ENCODE measurements around the gene C6orf89. TPM values are rescaled to one million over a fixed set of nuclear protein-coding genes. Genes with fewer than 3 reads are reported as not detected.

C6orf89 gene
- total RNA-seq, 1 experiment from 2014 or later = 13.2 TPM

DNA sequence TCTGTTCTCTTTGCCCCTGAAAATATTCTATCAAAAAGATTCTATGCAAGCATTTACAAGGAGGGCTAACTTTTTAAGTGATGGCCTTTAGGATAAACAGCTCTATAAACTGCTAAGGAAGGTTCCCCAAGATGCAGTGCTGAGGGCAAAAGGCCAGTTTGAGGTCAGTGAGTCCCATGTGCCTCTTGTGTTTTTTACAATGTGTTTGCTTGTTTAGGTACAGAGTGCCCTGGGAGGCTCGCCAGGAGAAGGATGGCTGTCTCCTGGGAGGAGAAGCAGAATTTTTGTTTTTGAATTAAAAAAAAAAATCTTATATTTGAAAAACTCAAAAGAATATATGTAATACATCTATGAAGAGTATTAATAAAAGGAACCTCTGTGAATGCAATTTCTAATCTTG is 87.4 kb downstream of the C6orf89 start:
- no peaks in the 10 kb centered on the region for H3K9me3 Mint-ChIP-seq
- no peak overlapping the region for H3K4me3 Mint-ChIP-seq
- no peak for ATAC-seq
- TF ChIP-seq, protein P1, sequence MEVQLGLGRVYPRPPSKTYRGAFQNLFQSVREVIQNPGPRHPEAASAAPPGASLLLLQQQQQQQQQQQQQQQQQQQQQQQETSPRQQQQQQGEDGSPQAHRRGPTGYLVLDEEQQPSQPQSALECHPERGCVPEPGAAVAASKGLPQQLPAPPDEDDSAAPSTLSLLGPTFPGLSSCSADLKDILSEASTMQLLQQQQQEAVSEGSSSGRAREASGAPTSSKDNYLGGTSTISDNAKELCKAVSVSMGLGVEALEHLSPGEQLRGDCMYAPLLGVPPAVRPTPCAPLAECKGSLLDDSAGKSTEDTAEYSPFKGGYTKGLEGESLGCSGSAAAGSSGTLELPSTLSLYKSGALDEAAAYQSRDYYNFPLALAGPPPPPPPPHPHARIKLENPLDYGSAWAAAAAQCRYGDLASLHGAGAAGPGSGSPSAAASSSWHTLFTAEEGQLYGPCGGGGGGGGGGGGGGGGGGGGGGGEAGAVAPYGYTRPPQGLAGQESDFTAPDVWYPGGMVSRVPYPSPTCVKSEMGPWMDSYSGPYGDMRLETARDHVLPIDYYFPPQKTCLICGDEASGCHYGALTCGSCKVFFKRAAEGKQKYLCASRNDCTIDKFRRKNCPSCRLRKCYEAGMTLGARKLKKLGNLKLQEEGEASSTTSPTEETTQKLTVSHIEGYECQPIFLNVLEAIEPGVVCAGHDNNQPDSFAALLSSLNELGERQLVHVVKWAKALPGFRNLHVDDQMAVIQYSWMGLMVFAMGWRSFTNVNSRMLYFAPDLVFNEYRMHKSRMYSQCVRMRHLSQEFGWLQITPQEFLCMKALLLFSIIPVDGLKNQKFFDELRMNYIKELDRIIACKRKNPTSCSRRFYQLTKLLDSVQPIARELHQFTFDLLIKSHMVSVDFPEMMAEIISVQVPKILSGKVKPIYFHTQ (CRISPR knock-in tag; IDR thresholded peaks at IDR 0.05) = no peak
- TF ChIP-seq ZNF232 (CRISPR knock-in tag; IDR thresholded peaks at IDR 0.05) = no peak
- no peak for TF ChIP-seq ZNF416 (CRISPR knock-in tag; IDR thresholded peaks at IDR 0.05)
- TF ChIP-seq EMX1 (CRISPR knock-in tag; IDR thresholded peaks at IDR 0.05) = no peak
- no peak for TF ChIP-seq OVOL2 (CRISPR knock-in tag; IDR thresholded peaks at IDR 0.05; ENCODE audit: borderline replicate concordance)
- TF ChIP-seq ETV6 (CRISPR knock-in tag; IDR thresholded peaks at IDR 0.05) = no peak
- TF ChIP-seq, protein P2, sequence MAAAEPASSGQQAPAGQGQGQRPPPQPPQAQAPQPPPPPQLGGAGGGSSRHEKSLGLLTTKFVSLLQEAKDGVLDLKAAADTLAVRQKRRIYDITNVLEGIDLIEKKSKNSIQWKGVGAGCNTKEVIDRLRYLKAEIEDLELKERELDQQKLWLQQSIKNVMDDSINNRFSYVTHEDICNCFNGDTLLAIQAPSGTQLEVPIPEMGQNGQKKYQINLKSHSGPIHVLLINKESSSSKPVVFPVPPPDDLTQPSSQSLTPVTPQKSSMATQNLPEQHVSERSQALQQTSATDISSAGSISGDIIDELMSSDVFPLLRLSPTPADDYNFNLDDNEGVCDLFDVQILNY (CRISPR knock-in tag; IDR thresholded peaks at IDR 0.05) = no peak
- TF ChIP-seq NFATC4 (CRISPR knock-in tag; IDR thresholded peaks at IDR 0.05) = no peak
- no peak for TF ChIP-seq RORB (CRISPR knock-in tag; IDR thresholded peaks at IDR 0.05)
- no peak for TF ChIP-seq PRRX2 (CRISPR knock-in tag; IDR thresholded peaks at IDR 0.05)
- no peak for TF ChIP-seq ESRRA (CRISPR knock-in tag; IDR thresholded peaks at IDR 0.05; ENCODE audit: borderline replicate concordance)
- TF ChIP-seq, protein P3, sequence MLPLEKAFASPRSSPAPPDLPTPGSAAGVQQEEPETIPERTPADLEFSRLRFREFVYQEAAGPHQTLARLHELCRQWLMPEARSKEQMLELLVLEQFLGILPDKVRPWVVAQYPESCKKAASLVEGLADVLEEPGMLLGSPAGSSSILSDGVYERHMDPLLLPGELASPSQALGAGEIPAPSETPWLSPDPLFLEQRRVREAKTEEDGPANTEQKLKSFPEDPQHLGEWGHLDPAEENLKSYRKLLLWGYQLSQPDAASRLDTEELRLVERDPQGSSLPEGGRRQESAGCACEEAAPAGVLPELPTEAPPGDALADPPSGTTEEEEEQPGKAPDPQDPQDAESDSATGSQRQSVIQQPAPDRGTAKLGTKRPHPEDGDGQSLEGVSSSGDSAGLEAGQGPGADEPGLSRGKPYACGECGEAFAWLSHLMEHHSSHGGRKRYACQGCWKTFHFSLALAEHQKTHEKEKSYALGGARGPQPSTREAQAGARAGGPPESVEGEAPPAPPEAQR (CRISPR knock-in tag; IDR thresholded peaks at IDR 0.05) = no peak
- TF ChIP-seq FOXK1 (CRISPR knock-in tag; IDR thresholded peaks at IDR 0.05) = no peak
- TF ChIP-seq ZNF317 (CRISPR knock-in tag; IDR thresholded peaks at IDR 0.05; ENCODE audit: borderline replicate concordance, low read depth) = no peak
- no peak for TF ChIP-seq JUN (CRISPR knock-in tag; IDR thresholded peaks at IDR 0.05)
- TF ChIP-seq, protein P4, sequence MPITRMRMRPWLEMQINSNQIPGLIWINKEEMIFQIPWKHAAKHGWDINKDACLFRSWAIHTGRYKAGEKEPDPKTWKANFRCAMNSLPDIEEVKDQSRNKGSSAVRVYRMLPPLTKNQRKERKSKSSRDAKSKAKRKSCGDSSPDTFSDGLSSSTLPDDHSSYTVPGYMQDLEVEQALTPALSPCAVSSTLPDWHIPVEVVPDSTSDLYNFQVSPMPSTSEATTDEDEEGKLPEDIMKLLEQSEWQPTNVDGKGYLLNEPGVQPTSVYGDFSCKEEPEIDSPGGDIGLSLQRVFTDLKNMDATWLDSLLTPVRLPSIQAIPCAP (CRISPR knock-in tag; IDR thresholded peaks at IDR 0.05) = no peak
- TF ChIP-seq, protein P5, sequence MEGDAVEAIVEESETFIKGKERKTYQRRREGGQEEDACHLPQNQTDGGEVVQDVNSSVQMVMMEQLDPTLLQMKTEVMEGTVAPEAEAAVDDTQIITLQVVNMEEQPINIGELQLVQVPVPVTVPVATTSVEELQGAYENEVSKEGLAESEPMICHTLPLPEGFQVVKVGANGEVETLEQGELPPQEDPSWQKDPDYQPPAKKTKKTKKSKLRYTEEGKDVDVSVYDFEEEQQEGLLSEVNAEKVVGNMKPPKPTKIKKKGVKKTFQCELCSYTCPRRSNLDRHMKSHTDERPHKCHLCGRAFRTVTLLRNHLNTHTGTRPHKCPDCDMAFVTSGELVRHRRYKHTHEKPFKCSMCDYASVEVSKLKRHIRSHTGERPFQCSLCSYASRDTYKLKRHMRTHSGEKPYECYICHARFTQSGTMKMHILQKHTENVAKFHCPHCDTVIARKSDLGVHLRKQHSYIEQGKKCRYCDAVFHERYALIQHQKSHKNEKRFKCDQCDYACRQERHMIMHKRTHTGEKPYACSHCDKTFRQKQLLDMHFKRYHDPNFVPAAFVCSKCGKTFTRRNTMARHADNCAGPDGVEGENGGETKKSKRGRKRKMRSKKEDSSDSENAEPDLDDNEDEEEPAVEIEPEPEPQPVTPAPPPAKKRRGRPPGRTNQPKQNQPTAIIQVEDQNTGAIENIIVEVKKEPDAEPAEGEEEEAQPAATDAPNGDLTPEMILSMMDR (IDR thresholded peaks at IDR 0.05) = no peak
- no peak for TF ChIP-seq GABPB1 (CRISPR knock-in tag; IDR thresholded peaks at IDR 0.05)
- H3K27me3 Mint-ChIP-seq (ENCODE audit: low read depth) = no peaks in the 10 kb centered on the region
- no peaks in the 10 kb centered on the region for H3K4me1 Mint-ChIP-seq
- ChIA-PET POLR2A (no interaction called here), CTCF (no interaction called here)
- H3K27ac Mint-ChIP-seq = no peak overlapping the region
- H3K36me3 Mint-ChIP-seq = peaks cover 94% of the 10 kb centered on the region
- no peak for DNase-seq (ENCODE audit: low spot score)

DNA sequence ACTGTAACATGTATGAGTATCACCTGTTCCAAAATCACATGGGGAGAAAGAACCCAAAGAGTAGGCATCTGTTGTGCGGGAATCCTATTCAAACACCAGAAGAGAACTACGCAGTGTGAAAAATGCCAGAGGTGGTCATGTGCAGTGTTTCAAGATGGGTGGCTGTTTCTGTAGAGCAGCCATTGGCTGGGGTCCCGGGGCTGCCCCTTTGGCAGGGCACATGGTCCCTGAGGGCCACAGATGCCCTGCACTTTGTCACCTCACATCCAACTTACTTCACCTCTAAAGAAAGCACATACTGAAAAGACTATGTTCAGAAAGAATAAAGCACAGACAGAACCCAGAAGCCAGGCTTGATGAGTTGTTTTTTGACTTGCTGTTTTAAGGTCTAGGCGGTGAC is 87.9 kb downstream of the C6orf89 start:
- H3K4me1 Mint-ChIP-seq = no peaks in the 10 kb centered on the region
- POLR2A ChIA-PET = no interaction called here
- no peak for ATAC-seq

More for the DNA sequence above, 87.9 kb downstream of the C6orf89 start:
- H3K4me3 Mint-ChIP-seq = no peak overlapping the region
- H3K27ac Mint-ChIP-seq = no peak overlapping the region
- no peak for DNase-seq (ENCODE audit: low spot score)
- H3K9me3 Mint-ChIP-seq = no peaks in the 10 kb centered on the region
- CTCF ChIA-PET = no interaction called here
- H3K36me3 Mint-ChIP-seq = peaks cover 89% of the 10 kb centered on the region
- no peak for TF ChIP-seq ZNF263 (CRISPR knock-in tag; IDR thresholded peaks at IDR 0.05; ENCODE audit: low read depth)
- no peak for TF ChIP-seq PRRX2 (CRISPR knock-in tag; IDR thresholded peaks at IDR 0.05)
- TF ChIP-seq, protein P6, sequence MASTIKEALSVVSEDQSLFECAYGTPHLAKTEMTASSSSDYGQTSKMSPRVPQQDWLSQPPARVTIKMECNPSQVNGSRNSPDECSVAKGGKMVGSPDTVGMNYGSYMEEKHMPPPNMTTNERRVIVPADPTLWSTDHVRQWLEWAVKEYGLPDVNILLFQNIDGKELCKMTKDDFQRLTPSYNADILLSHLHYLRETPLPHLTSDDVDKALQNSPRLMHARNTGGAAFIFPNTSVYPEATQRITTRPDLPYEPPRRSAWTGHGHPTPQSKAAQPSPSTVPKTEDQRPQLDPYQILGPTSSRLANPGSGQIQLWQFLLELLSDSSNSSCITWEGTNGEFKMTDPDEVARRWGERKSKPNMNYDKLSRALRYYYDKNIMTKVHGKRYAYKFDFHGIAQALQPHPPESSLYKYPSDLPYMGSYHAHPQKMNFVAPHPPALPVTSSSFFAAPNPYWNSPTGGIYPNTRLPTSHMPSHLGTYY (CRISPR knock-in tag; IDR thresholded peaks at IDR 0.05) = no peak
- no peak for TF ChIP-seq KAT7 (CRISPR knock-in tag; IDR thresholded peaks at IDR 0.05; ENCODE audit: borderline replicate concordance)
- TF ChIP-seq, protein P4 (CRISPR knock-in tag; IDR thresholded peaks at IDR 0.05) = no peak
- H3K27me3 Mint-ChIP-seq (ENCODE audit: low read depth) = no peaks in the 10 kb centered on the region

Data from WTC11 (cell line).